Measurements from ENCODE around the gene MIDN.

MIDN gene

GRCh38 chr19:1283917-1284292 lies 35.5 kb downstream of the MIDN start:
- no peak for TF ChIP-seq CTCF (IDR thresholded peaks at IDR 0.05; ENCODE audit: extremely low read depth, missing control alignments)
- DNase-seq (ENCODE audit: low spot score), result peak; percentile 23

- peak; percentile 39 for DNase-seq (ENCODE audit: low spot score)
These were observed 36.1 kb downstream of the MIDN start for GRCh38 chr19:1284293-1284978.

GRCh38 chr19:1284979-1285736 lies 36.8 kb downstream of the MIDN start:
- peak; percentile 63 for DNase-seq (ENCODE audit: low spot score)
- no peak for TF ChIP-seq CTCF (IDR thresholded peaks at IDR 0.05; ENCODE audit: extremely low read depth, missing control alignments)

More at GRCh38 chr19:1284293-1284978, 36.1 kb downstream of the MIDN start:
- TF ChIP-seq CTCF (IDR thresholded peaks at IDR 0.05; ENCODE audit: extremely low read depth, missing control alignments), result no peak

GRCh38 chr19:1285737-1286360 lies 37.5 kb downstream of the MIDN start, which contains the start of gene EFNA2:
Gene EFNA2, plus strand, starts transcription at chr19:1285873. Its CDS starts 296 bp downstream, at chr19:1286169.
- peak; percentile 61 for DNase-seq (ENCODE audit: low spot score)
- TF ChIP-seq CTCF (IDR thresholded peaks at IDR 0.05; ENCODE audit: extremely low read depth, missing control alignments), result peak; percentile 6

GRCh38 chr19:1286487-1287353 lies 38.3 kb downstream of the MIDN start:
- no peak for TF ChIP-seq CTCF (IDR thresholded peaks at IDR 0.05; ENCODE audit: extremely low read depth, missing control alignments)
- DNase-seq (ENCODE audit: low spot score), result peak; percentile 60

GRCh38 chr19:1287354-1288225 lies 39.2 kb downstream of the MIDN start:
- DNase-seq (ENCODE audit: low spot score), result peak; percentile 60

More at GRCh38 chr19:1287354-1288225, 39.2 kb downstream of the MIDN start:
- no peak for TF ChIP-seq CTCF (IDR thresholded peaks at IDR 0.05; ENCODE audit: extremely low read depth, missing control alignments)
